ENCODE measurements around the gene VWA3A. TPM values are rescaled to one million over a fixed set of nuclear protein-coding genes. Genes with fewer than 3 reads are reported as not detected.

The VWA3A gene
- total RNA-seq, 4 donors from 2014 or later, result 0.18 TPM; not detected in 3

- Histone ChIP-seq H3K27me3 (no peaks in the 10 kb centered on the region), H3K4me3 (no peak overlapping the region), H3K36me3 (no peaks in the 10 kb centered on the region), H3K9me3 (no peaks in the 10 kb centered on the region), H3K4me1 (no peaks in the 10 kb centered on the region), H3K27ac (no peak overlapping the region)
- TF ChIP-seq CTCF (IDR thresholded peaks at IDR 0.05) (no peak), POLR2A (IDR thresholded peaks at IDR 0.05) (no peak)
- no peak for DNase-seq
Measured at GRCh38 chr16:22130528-22130927, 38.2 kb downstream of the VWA3A start.

- H3K36me3 ChIP-seq, result no peaks in the 10 kb centered on the region
- H3K9me3 ChIP-seq, result no peaks in the 10 kb centered on the region
- no peaks in the 10 kb centered on the region for H3K27me3 ChIP-seq
- H3K4me3 ChIP-seq, result no peak overlapping the region
- DNase-seq, result no peak
- H3K27ac ChIP-seq, result no peak overlapping the region
- no peaks in the 10 kb centered on the region for H3K4me1 ChIP-seq
- no peak for TF ChIP-seq CTCF (IDR thresholded peaks at IDR 0.05)
- TF ChIP-seq POLR2A (IDR thresholded peaks at IDR 0.05), result no peak
Measured at GRCh38 chr16:22132801-22133200, 40.5 kb downstream of the VWA3A start.

- Histone ChIP-seq H3K36me3 (no peaks in the 10 kb centered on the region), H3K9me3 (no peaks in the 10 kb centered on the region), H3K27ac (no peak overlapping the region), H3K4me1 (no peaks in the 10 kb centered on the region), H3K27me3 (no peaks in the 10 kb centered on the region), H3K4me3 (no peak overlapping the region)
- TF ChIP-seq CTCF (IDR thresholded peaks at IDR 0.05) (no peak), POLR2A (IDR thresholded peaks at IDR 0.05) (no peak)
- DNase-seq, result no peak
Measured at GRCh38 chr16:22138482-22138881, 46.1 kb downstream of the VWA3A start.

- no peaks in the 10 kb centered on the region for H3K36me3 ChIP-seq
- no peak overlapping the region for H3K4me3 ChIP-seq
- no peak overlapping the region for H3K27ac ChIP-seq
- H3K9me3 ChIP-seq, result no peaks in the 10 kb centered on the region
- TF ChIP-seq CTCF (IDR thresholded peaks at IDR 0.05) (no peak), POLR2A (IDR thresholded peaks at IDR 0.05) (no peak)
- H3K27me3 ChIP-seq, result no peaks in the 10 kb centered on the region
- no peaks in the 10 kb centered on the region for H3K4me1 ChIP-seq
- no peak for DNase-seq
Measured at GRCh38 chr16:22139008-22139407, 46.7 kb downstream of the VWA3A start.

DNA sequence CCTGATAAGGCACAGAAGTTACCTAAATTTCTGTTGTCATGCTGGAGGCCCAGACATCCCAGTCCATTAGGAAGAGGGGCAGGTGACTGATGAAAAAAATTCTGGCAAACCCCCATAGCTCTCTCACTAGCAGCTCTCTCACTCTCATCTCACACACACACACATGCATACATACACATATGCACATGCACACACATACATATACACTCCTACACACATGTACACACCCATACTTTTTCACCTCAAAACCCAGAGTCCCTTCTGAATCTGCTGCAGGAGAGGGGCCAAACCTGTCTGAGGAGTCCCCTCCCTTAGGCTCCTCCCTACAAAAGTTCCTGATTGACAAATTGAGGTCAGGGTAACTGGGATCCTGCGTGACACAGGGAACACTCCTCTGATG is 47.4 kb downstream of the VWA3A start:
- Histone ChIP-seq H3K4me3 (no peak overlapping the region), H3K4me1 (no peaks in the 10 kb centered on the region), H3K27me3 (no peaks in the 10 kb centered on the region), H3K36me3 (no peaks in the 10 kb centered on the region), H3K27ac (no peak overlapping the region), H3K9me3 (no peaks in the 10 kb centered on the region)
- no peak for DNase-seq
- no peak for TF ChIP-seq POLR2A (IDR thresholded peaks at IDR 0.05)
- TF ChIP-seq CTCF (IDR thresholded peaks at IDR 0.05), result no peak

GRCh38 chr16:22141767-22142166 is 49.4 kb downstream of the VWA3A start:
- no peaks in the 10 kb centered on the region for H3K36me3 ChIP-seq
- H3K27me3 ChIP-seq, result no peaks in the 10 kb centered on the region
- no peaks in the 10 kb centered on the region for H3K4me1 ChIP-seq
- TF ChIP-seq POLR2A (IDR thresholded peaks at IDR 0.05) (no peak), CTCF (IDR thresholded peaks at IDR 0.05) (peak in 3 of 6 experiments; percentile 3 to 11 (median 4))
- DNase-seq, result no peak
- no peaks in the 10 kb centered on the region for H3K9me3 ChIP-seq
- no peak overlapping the region for H3K27ac ChIP-seq
- no peak overlapping the region for H3K4me3 ChIP-seq
